K562 (cell line): ENCODE results near the gene COL4A2. TPM values are rescaled to one million over a fixed set of nuclear protein-coding genes. Genes with fewer than 3 reads are reported as not detected.

Experiments used
- ATAC-seq: fragments of 200-7000 bp; cut with Tn5 transposase; 3 replicates; pipeline ENCODE4 v1.9.1; 2020; ENCODE audit warnings: moderate library complexity
- BruUV-seq: library from RNA; stranded (reverse); fragments of 400-500 nt; replicated peaks from 2 replicates; lab custom pipeline; 2021; lab: Mats Ljungman, UMichigan
- CTCF ChIA-PET: fragments of 300-600 bp; formaldehyde crosslinking; extraction: SDS; loops from one replicate; lab custom pipeline; 2021; ENCODE audit warnings: low intra/inter-chr PET ratio; lab: Yijun Ruan, JAX
- POLR2A ChIA-PET: fragments of 300-600, 350-650 bp; sonication (Branson Sonifier 250); formaldehyde crosslinking; extraction: SDS; loops from one replicate; lab custom pipeline; 2021; ENCODE audit warnings: antibody characterized with exemption, inconsistent platforms; lab: Yijun Ruan, JAX
- DNase-seq, 4 experiments: peaks; one replicate each; pipeline versions ENCODE4 v3.0.0 to v3.0.0-alpha.2; 2011 to 2018; ENCODE audit warnings: low spot score in 3 of 4, mixed read lengths in 3 of 4; ENCODE audit errors: extremely low read depth in 1 of 4
- FAIRE-seq: peaks from 2 replicates; lab custom pipeline; 2011; peaks lifted over from hg19 to GRCh38; lab: Jason Lieb, UNC
- H2AFZ ChIP-seq: 2 replicates; pipeline ENCODE4 v1.6.0; 2011; ENCODE audit warnings: low read depth, low read length, control low read depth, inconsistent platforms
- H3K27ac ChIP-seq: fragments of 200-600 bp; 3 replicates; pipeline ENCODE4 v1.8.0; 2011; ENCODE audit warnings: low read depth, mild to moderate bottlenecking, control low read depth, inconsistent platforms, low read length, moderate library complexity, mixed read lengths; ENCODE audit errors: extremely low read depth
- H3K27me3 ChIP-seq, 2 experiments: fragments of 300-600 bp in 1 of 2; 2 replicates in 1 of 2; 3 replicates in 1 of 2; pipeline versions ENCODE4 v1.6.0 to v1.8.0; 2011; ENCODE audit warnings: inconsistent platforms in 2 of 2, low read length in 2 of 2, mild to moderate bottlenecking in 1 of 2, mixed read lengths in 1 of 2, moderate library complexity in 1 of 2; ENCODE audit not compliant: control insufficient read depth in 2 of 2, insufficient read depth in 2 of 2
- H3K36me3 ChIP-seq: fragments of 300-600 bp; 3 replicates; pipeline ENCODE4 v1.8.0; 2011; ENCODE audit warnings: mild to moderate bottlenecking, low read length, inconsistent platforms; ENCODE audit not compliant: control insufficient read depth, insufficient read depth
- H3K4me1 ChIP-seq, 2 experiments: fragments of 200-600 bp in 1 of 2; replicated peaks in 1 of 2; 2 replicates in 1 of 2; 3 replicates in 1 of 2; pipeline versions ENCODE4 v1.5.1 to v1.8.0; 2011; ENCODE audit warnings: inconsistent platforms in 2 of 2, low read length in 2 of 2, mild to moderate bottlenecking in 1 of 2, mixed read lengths in 1 of 2, moderate library complexity in 1 of 2; ENCODE audit not compliant: control insufficient read depth in 2 of 2, insufficient read depth in 2 of 2
- H3K4me2 ChIP-seq: 2 replicates; pipeline ENCODE4 v1.6.1; 2011; ENCODE audit warnings: low read length, control low read depth, inconsistent platforms, mixed read lengths; ENCODE audit not compliant: insufficient read depth
- H3K4me3 ChIP-seq: fragments of 200-600 bp; sonication (generic), shearing (Covaris generic); 2 replicates; pipeline ENCODE4 v1.5.1; 2016; ENCODE audit warnings: control low read depth, inconsistent platforms
- H3K79me2 ChIP-seq: fragments of 200-600 bp; 3 replicates; pipeline ENCODE4 v1.8.0; 2011; ENCODE audit warnings: low read length, inconsistent platforms; ENCODE audit not compliant: control insufficient read depth, insufficient read depth
- H3K9ac ChIP-seq, 2 experiments: 2 replicates each; pipeline versions ENCODE4 v1.6.0 to v1.6.1; 2011; ENCODE audit warnings: low read depth in 2 of 2, low read length in 2 of 2, control low read depth in 1 of 2, inconsistent platforms in 1 of 2, mild to moderate bottlenecking in 1 of 2, mixed read lengths in 1 of 2; ENCODE audit not compliant: insufficient read depth in 1 of 2
- H3K9me1 ChIP-seq: one replicate; pipeline ENCODE4 v1.6.0; 2011; ENCODE audit warnings: inconsistent platforms, mild to moderate bottlenecking, low read length, moderate library complexity; ENCODE audit not compliant: control insufficient read depth, insufficient read depth
- H3K9me3 ChIP-seq: replicated peaks from 2 replicates; pipeline ENCODE4 v1.5.1; 2011; ENCODE audit warnings: low read depth, low read length, inconsistent platforms; ENCODE audit not compliant: control insufficient read depth, insufficient read depth
- H4K20me1 ChIP-seq: replicated peaks from 2 replicates; pipeline ENCODE4 v1.6.1; 2011; ENCODE audit warnings: low read length, inconsistent platforms, mixed read lengths; ENCODE audit not compliant: control insufficient read depth, insufficient read depth
- ARID4B ChIP-seq: sonication (generic); formaldehyde crosslinking; IDR thresholded peaks from 2 replicates; pipeline ENCODE4 v1.8.0; 2022; ENCODE audit warnings: mild to moderate bottlenecking, missing genetic modification reagents
- GABPB2 ChIP-seq: fragments of 250-450 bp; sonication (Bioruptor Pico); conservative IDR thresholded peaks from 2 replicates; pipeline ENCODE4 v1.5.1; 2021; ENCODE audit warnings: mild to moderate bottlenecking
- HDAC6 ChIP-seq: IDR thresholded peaks from 2 replicates; pipeline ENCODE4 v1.6.1; 2012; ENCODE audit warnings: low read depth, mild to moderate bottlenecking, control low read depth, inconsistent platforms, low read length, moderate library complexity
- HMG20B ChIP-seq: fragments of 250-450 bp; sonication (Bioruptor Pico); IDR thresholded peaks from 2 replicates; pipeline ENCODE4 v1.5.0; 2021; ENCODE audit warnings: mild to moderate bottlenecking
- KLF10 ChIP-seq: fragments of 250-450 bp; sonication (Bioruptor Pico); IDR thresholded peaks from 2 replicates; pipeline ENCODE4 v1.6.1; 2021; ENCODE audit warnings: matching md5 sums
- NCOA4 ChIP-seq: fragments of 450-650 bp; IDR thresholded peaks from 2 replicates; pipeline ENCODE4 v1.6.1; 2018; ENCODE audit warnings: mild to moderate bottlenecking; ENCODE audit not compliant: partially characterized antibody
- NCOR1 ChIP-seq: fragments of 450-650 bp; IDR thresholded peaks from 2 replicates; pipeline ENCODE4 v1.6.1; 2016; ENCODE audit warnings: mild to moderate bottlenecking, moderate library complexity
- PHB2 ChIP-seq: fragments of 450-650 bp; IDR thresholded peaks from 2 replicates; pipeline ENCODE4 v1.6.1; 2017; ENCODE audit warnings: low read depth
- SIN3A ChIP-seq, 2 experiments: fragments of 150-350 bp in 1 of 2; IDR thresholded peaks; 2 replicates each; pipeline ENCODE4 v1.6.1; 2011 to 2016; ENCODE audit warnings: borderline replicate concordance in 2 of 2, low read depth in 2 of 2, low read length in 2 of 2, mild to moderate bottlenecking in 2 of 2, moderate library complexity in 2 of 2; ENCODE audit not compliant: control insufficient read depth in 1 of 2
- ZFPM2 ChIP-seq: fragments of 250-450 bp; sonication (Bioruptor Pico); IDR thresholded peaks from 2 replicates; pipeline ENCODE4 v1.5.1; 2022; ENCODE audit warnings: mild to moderate bottlenecking
- ZNF347 ChIP-seq: fragments of 450-650 bp; formaldehyde crosslinking; IDR thresholded peaks from 2 replicates; pipeline ENCODE4 v1.4.0; 2020; ENCODE audit warnings: low read depth, mild to moderate bottlenecking, moderate library complexity
- ZNF384 ChIP-seq: IDR thresholded peaks from 2 replicates; pipeline ENCODE4 v1.6.1; 2012; ENCODE audit warnings: low read depth, low read length, improper control_type of control experiment
- ZNF445 ChIP-seq: fragments of 250-450 bp; sonication (Bioruptor Pico); IDR thresholded peaks from 2 replicates; pipeline ENCODE4 v1.4.0; 2020; ENCODE audit warnings: low read depth, mild to moderate bottlenecking, moderate library complexity
- WGBS: fragments of 100-300 bp; shearing (Covaris generic); methylation state at CpG from one replicate; pipeline ENCODE4 v1.1.6; 2016; ENCODE audit warnings: low coverage, mixed read lengths; ENCODE audit not compliant: insufficient coverage; ENCODE audit errors: missing lambda C conversion rate; 5-methylcytosine and 5-hydroxymethylcytosine counted together
- in situ Hi-C: fragments of 300-500 bp; cut with MboI; formaldehyde crosslinking; loops from 4 replicates; pipeline ENCODE4 v1.15.0; 2018; ENCODE audit warnings: inconsistent platforms, mixed read lengths
- intact Hi-C: fragments of 100-400 bp; cut with micrococcal nuclease; formaldehyde crosslinking; loops from 2 replicates; pipeline ENCODE4 v1.14.2; 2022
- polyA plus RNA-seq, 8 experiments: library from polyadenylated mRNA; depleted of rRNA in 4 of 8; stranded (reverse) in 5 of 8; unstranded in 3 of 8; fragments of >200 nt; fragmentation: Nextera tagmentation in 2 of 8; fragmentation: Illumina TruSeq in 1 of 8; extraction: Ambion mirVana in 2 of 8; extraction: Trizol in 1 of 8; gene quantifications; 2 replicates each; pipeline versions ENCODE4 v1.2.1 to v1.2.3, GENCODE V29; 2011 to 2014; ENCODE audit warnings: inconsistent platforms in 1 of 8, missing spikeins in 1 of 8
- total RNA-seq, 7 experiments: library from RNA; depleted of rRNA in 6 of 7; stranded (reverse); fragments of >200 nt in 6 of 7; fragmentation: Illumina TruSeq in 2 of 7; extraction: Trizol in 2 of 7; gene quantifications; 2 replicates each; pipeline versions ENCODE4 v1.2.1 to v1.2.3, GENCODE V29; 2011 to 2021; ENCODE audit warnings: low replicate concordance in 1 of 7
- TF ChIP-seq, protein P1 (sequence below), 2 experiments: IDR thresholded peaks; 2 replicates each; pipeline ENCODE4 v1.6.1; 2012; ENCODE audit warnings: improper control_type of control experiment in 2 of 2, low read depth in 2 of 2, low read length in 2 of 2, borderline replicate concordance in 1 of 2
- TF ChIP-seq, protein P2 (sequence below): sonication (generic); formaldehyde crosslinking; IDR thresholded peaks from 2 replicates; pipeline ENCODE4 v1.8.1; 2023; ENCODE audit warnings: mild to moderate bottlenecking, missing genetic modification reagents

The COL4A2 gene
- total and polyA plus RNA-seq, 9 of the 15 experiments (the other 6 are each of a cell fraction or from before 2014, with no cell fraction given): 0.13 to 15.2 (median 8.1) TPM

- no TSS peak for BruUV-seq
- DNase-seq: no peak
- 0 out of 2 replicates have a peak, but pooled peaks cover 1% of the 10 kb centered on the region for H3K9me3 ChIP-seq
- intact Hi-C loops: no loop called here
- POLR2A ChIA-PET: no interaction called here
- H3K4me1 ChIP-seq: peaks cover 3 to 9% of the 10 kb centered on the region in 2 experiments; a peak in 4 of 5 replicates
- no peak overlapping the region for H3K27ac ChIP-seq
- H3K9ac ChIP-seq: no peak overlapping the region
- in situ Hi-C loops: no loop called here
- no peak for FAIRE-seq
- no peak overlapping the region for H3K4me3 ChIP-seq
- no peaks in the 10 kb centered on the region for H4K20me1 ChIP-seq
- H2AFZ ChIP-seq: no peak overlapping the region
- H3K9me1 ChIP-seq: no peaks in the 10 kb centered on the region
- H3K36me3 ChIP-seq: no peaks in the 10 kb centered on the region
- CTCF ChIA-PET: no interaction called here
- H3K4me2 ChIP-seq: no peak overlapping the region
- no peaks in the 10 kb centered on the region for H3K79me2 ChIP-seq
- 39% methylated on average over 3 of the region's 5 CpGs for WGBS
- no peaks in the 10 kb centered on the region for H3K27me3 ChIP-seq
- no peak for ATAC-seq
- TF ChIP-seq PHB2 (no peak), KLF10 (no peak), SIN3A (IDR thresholded peaks at IDR 0.05; ENCODE audit: borderline replicate concordance in 2 of 2, control insufficient read depth in 1 of 2, low read depth in 2 of 2, low read length in 2 of 2) (no peak), NCOR1 (no peak), GABPB2 (CRISPR knock-in tag) (no peak), ZNF384 (no peak), ARID4B (no peak), ZNF445 (CRISPR knock-in tag) (no peak), HDAC6 (no peak), NCOA4 (no peak), ZFPM2 (CRISPR knock-in tag) (no peak), HMG20B (no peak), ZNF347 (CRISPR knock-in tag) (no peak)
- TF ChIP-seq, protein P1, sequence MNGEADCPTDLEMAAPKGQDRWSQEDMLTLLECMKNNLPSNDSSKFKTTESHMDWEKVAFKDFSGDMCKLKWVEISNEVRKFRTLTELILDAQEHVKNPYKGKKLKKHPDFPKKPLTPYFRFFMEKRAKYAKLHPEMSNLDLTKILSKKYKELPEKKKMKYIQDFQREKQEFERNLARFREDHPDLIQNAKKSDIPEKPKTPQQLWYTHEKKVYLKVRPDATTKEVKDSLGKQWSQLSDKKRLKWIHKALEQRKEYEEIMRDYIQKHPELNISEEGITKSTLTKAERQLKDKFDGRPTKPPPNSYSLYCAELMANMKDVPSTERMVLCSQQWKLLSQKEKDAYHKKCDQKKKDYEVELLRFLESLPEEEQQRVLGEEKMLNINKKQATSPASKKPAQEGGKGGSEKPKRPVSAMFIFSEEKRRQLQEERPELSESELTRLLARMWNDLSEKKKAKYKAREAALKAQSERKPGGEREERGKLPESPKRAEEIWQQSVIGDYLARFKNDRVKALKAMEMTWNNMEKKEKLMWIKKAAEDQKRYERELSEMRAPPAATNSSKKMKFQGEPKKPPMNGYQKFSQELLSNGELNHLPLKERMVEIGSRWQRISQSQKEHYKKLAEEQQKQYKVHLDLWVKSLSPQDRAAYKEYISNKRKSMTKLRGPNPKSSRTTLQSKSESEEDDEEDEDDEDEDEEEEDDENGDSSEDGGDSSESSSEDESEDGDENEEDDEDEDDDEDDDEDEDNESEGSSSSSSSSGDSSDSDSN (IDR thresholded peaks at IDR 0.05; ENCODE audit: borderline replicate concordance in 1 of 2, low read depth in 2 of 2, low read length in 2 of 2): no peak
- TF ChIP-seq, protein P2, sequence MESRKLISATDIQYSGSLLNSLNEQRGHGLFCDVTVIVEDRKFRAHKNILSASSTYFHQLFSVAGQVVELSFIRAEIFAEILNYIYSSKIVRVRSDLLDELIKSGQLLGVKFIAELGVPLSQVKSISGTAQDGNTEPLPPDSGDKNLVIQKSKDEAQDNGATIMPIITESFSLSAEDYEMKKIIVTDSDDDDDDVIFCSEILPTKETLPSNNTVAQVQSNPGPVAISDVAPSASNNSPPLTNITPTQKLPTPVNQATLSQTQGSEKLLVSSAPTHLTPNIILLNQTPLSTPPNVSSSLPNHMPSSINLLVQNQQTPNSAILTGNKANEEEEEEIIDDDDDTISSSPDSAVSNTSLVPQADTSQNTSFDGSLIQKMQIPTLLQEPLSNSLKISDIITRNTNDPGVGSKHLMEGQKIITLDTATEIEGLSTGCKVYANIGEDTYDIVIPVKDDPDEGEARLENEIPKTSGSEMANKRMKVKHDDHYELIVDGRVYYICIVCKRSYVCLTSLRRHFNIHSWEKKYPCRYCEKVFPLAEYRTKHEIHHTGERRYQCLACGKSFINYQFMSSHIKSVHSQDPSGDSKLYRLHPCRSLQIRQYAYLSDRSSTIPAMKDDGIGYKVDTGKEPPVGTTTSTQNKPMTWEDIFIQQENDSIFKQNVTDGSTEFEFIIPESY (CRISPR knock-in tag): no peak
These were observed 191.2 kb downstream of the COL4A2 start for GRCh38 chr13:110498327-110498726.
